Erythroblast (primary cell): ENCODE data around the gene ANAPC2.

Experiments used
- GATA1 ChIP-seq: IDR thresholded peaks from 2 replicates; pipeline ENCODE4 v1.6.1; 2011; ENCODE audit warnings: low read depth, mild to moderate bottlenecking, control low read depth, low read length, moderate library complexity
- POLR2A ChIP-seq: IDR thresholded peaks from 2 replicates; pipeline ENCODE4 v1.6.1; 2011; ENCODE audit warnings: mild to moderate bottlenecking, low read length

- TF ChIP-seq POLR2A (no peak), GATA1 (no peak)
Observed at GRCh38 chr9:137158625-137159024, 29.7 kb downstream of the ANAPC2 start.
